Body of pancreas (tissue), 4 donors: ENCODE measurements around the gene KCNJ10. TPM values are rescaled to one million over a fixed set of nuclear protein-coding genes. Genes with fewer than 3 reads are reported as not detected.
A peak's percentile ranks its signal among the peaks of the same experiment; 100 is the strongest.

Source experiments
- ATAC-seq: fragments of 150-250 bp; one replicate; pipeline ENCODE4 v1.9.1; 2016
- DNase-seq, 4 donors: peaks; one replicate each; pipeline ENCODE4 v3.0.0-alpha.2; 2019
- H3K27ac ChIP-seq, 4 donors: fragments of 200-600 bp; sonication (generic); 1 replicate in 3 of 4; 2 replicates in 1 of 4; pipeline versions ENCODE4 v1.5.1 to v1.6.1; 2016 to 2019; ENCODE audit warnings: mild to moderate bottlenecking in 1 of 4, mixed read lengths in 1 of 4, moderate library complexity in 1 of 4
- H3K27me3 ChIP-seq, 2 donors: fragments of 200-600 bp; sonication (generic); one replicate each; pipeline ENCODE4 v1.6.0; 2016; ENCODE audit warnings: mild to moderate bottlenecking in 1 of 2
- H3K36me3 ChIP-seq, 2 donors: fragments of 200-600 bp; sonication (generic); replicated peaks in 1 of 2; 2 replicates each; pipeline ENCODE4 v1.5.1; 2016; ENCODE audit warnings: low read depth in 2 of 2; ENCODE audit not compliant: insufficient read depth in 1 of 2
- H3K4me1 ChIP-seq: fragments of 200-600 bp; sonication (generic); one replicate; pipeline ENCODE4 v1.6.0; 2016
- H3K4me3 ChIP-seq, 2 donors: fragments of 200-600 bp; sonication (generic); 1 replicate in 1 of 2; 2 replicates in 1 of 2; pipeline ENCODE4 v1.5.1; 2016 to 2019
- H3K9me3 ChIP-seq, 3 donors: fragments of 200-600 bp; sonication (generic); 1 replicate in 2 of 3; 2 replicates in 1 of 3; pipeline ENCODE4 v1.5.1; 2016
- CTCF ChIP-seq, 7 experiments: fragments of 450-650 bp in 4 of 7; fragments of 200-600 bp in 3 of 7; sonication (generic) in 3 of 7; IDR thresholded peaks; one replicate each; pipeline ENCODE4 v1.5.1; 2016 to 2019; ENCODE audit warnings: antibody characterized with exemption in 7 of 7
- POLR2A ChIP-seq, 3 donors: fragments of 450-650 bp; IDR thresholded peaks; one replicate each; pipeline ENCODE4 v1.6.1; 2016; ENCODE audit warnings: antibody characterized with exemption in 3 of 3, mild to moderate bottlenecking in 2 of 3
- WGBS, 2 donors: methylation state at CpG; one replicate each; pipeline ENCODE4 v1.1.5; 2017; 5-methylcytosine and 5-hydroxymethylcytosine counted together
- intact Hi-C: fragments of 100-400 bp; cut with DNase I; formaldehyde crosslinking; loops from one replicate; pipeline ENCODE4 v1.15.1; 2023
- total RNA-seq, 2 donors: library from RNA; depleted of rRNA; stranded (reverse); fragments of >200 nt; gene quantifications; one replicate each; pipeline ENCODE4 v1.1.0, GENCODE V29; 2016

The KCNJ10 gene
- total RNA-seq, 2 donors from 2014 or later, result not detected

DNA sequence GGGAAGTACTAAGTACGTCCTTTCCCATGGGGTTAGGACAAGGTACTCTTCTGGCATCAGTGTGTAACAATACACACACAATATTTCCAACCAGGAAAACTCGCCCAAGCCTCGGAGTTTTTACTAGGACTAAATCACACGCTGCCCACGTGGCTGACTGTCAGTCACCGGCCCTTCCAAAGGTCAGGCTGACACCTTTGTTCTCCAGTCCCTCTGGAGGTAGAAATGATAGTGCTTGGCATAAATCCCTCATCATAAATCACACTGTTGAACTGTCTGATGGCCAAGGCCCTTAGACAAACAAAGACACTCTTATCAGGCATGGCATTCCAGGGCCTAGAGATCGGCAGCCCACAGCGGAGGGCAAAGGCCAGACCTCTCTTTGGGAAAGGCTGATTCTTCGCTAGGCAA is 99.0 kb downstream of the KCNJ10 start:
- DNase-seq, result peak; percentile 41 to 56 (median 48)

DNA sequence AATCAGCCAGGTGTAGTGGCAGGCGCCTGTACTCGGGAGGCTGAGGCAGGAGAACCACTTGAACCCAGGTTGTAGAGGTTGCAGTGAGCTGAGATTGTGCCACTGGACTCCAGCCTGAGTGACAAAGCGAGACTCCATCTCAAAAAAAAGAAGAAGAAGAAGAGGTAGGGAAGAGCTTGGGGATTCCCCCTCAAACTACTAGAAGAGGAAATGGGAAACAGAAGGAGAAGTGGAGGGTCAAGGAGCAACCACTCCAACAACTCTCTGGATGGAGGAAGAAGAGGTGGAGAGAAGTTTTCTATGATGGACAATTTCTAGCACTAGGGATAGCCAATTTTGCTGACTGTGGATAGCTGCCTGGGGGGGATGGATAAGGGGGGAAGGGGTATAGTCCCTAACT is 101.1 kb downstream of the KCNJ10 start:
- intact Hi-C loops, result no loop called here
- H3K9me3 ChIP-seq, result no peaks in the 10 kb centered on the region
- H3K27me3 ChIP-seq, result no peaks in the 10 kb centered on the region
- peaks cover 19% of the 10 kb centered on the region for H3K4me1 ChIP-seq
- ATAC-seq (no peak), DNase-seq (no peak)
- 85 to 87% methylated on average over 3 of the region's 3 CpGs for WGBS, 2 donors
- H3K27ac ChIP-seq, result no peak overlapping the region
- TF ChIP-seq POLR2A (IDR thresholded peaks at IDR 0.05) (no peak), CTCF (IDR thresholded peaks at IDR 0.05) (no peak)
- no peak overlapping the region for H3K4me3 ChIP-seq
- no peaks in the 10 kb centered on the region for H3K36me3 ChIP-seq

More for the DNA sequence above, 99.0 kb downstream of the KCNJ10 start:
- Histone ChIP-seq H3K4me3 (no peak overlapping the region), H3K4me1 (peaks cover 19% of the 10 kb centered on the region), H3K36me3 (no peaks in the 10 kb centered on the region), H3K9me3 (no peaks in the 10 kb centered on the region), H3K27ac (peak overlapping the region in 3 of 4 donors; percentile 20 to 27 (median 22)), H3K27me3 (no peaks in the 10 kb centered on the region)
- 14 to 23% methylated on average over 7 to 9 of the region's 9 CpGs for WGBS, 2 donors
- no peak for TF ChIP-seq POLR2A (IDR thresholded peaks at IDR 0.05)
- peak in 3 of 7 experiments; percentile 18 to 29 (median 22) for TF ChIP-seq CTCF (IDR thresholded peaks at IDR 0.05)
- peak; percentile 87 for ATAC-seq
- intact Hi-C loops, result no loop called here

DNA sequence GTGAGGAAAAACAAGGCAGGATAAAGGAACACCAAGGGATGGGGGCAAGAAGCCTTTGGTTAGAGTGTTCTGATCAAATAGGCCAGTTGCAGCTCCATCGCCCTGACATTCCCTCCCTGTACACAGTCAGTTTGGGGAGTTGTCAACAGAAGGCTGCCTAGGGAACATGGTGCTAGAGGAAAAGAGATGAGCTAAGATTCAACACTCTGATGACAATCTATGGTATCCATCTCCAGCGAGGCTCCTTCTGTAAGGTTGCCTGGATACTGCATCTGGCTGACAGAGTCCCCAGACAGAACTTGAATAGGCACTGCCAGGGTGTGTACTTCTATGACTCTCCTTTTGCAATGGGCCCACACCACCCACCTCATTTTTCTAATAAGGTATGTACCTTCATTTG is 104.7 kb downstream of the KCNJ10 start:
- 74% methylated on average over 2 of the region's 2 CpGs for WGBS, 2 donors
- no peak for TF ChIP-seq CTCF (IDR thresholded peaks at IDR 0.05)
- no peak for TF ChIP-seq POLR2A (IDR thresholded peaks at IDR 0.05)
- Histone ChIP-seq H3K4me1 (peaks cover 3% of the 10 kb centered on the region), H3K9me3 (no peaks in the 10 kb centered on the region), H3K27ac (no peak overlapping the region), H3K36me3 (no peaks in the 10 kb centered on the region), H3K27me3 (no peaks in the 10 kb centered on the region), H3K4me3 (no peak overlapping the region)
- intact Hi-C loops, result no loop called here
- DNase-seq (no peak), ATAC-seq (no peak)

- Histone ChIP-seq H3K27me3 (no peaks in the 10 kb centered on the region), H3K27ac (no peak overlapping the region), H3K4me1 (peaks cover 3% of the 10 kb centered on the region), H3K4me3 (no peak overlapping the region), H3K9me3 (no peaks in the 10 kb centered on the region), H3K36me3 (no peaks in the 10 kb centered on the region)
- TF ChIP-seq CTCF (IDR thresholded peaks at IDR 0.05) (no peak), POLR2A (IDR thresholded peaks at IDR 0.05) (no peak)
- ATAC-seq (no peak), DNase-seq (no peak)
- intact Hi-C loops, result no loop called here
- WGBS, 2 donors, result 13 to 19% methylated on average over 3 of the region's 3 CpGs
Observed at GRCh38 chr1:159964144-159964543, 105.8 kb downstream of the KCNJ10 start.

- TF ChIP-seq POLR2A (IDR thresholded peaks at IDR 0.05), result no peak
- no peak for TF ChIP-seq CTCF (IDR thresholded peaks at IDR 0.05)
- WGBS, 2 donors, result 88 to 89% methylated on average over 11 of the region's 11 CpGs
- intact Hi-C loops, result no loop called here
- H3K36me3 ChIP-seq, result no peaks in the 10 kb centered on the region
- ATAC-seq, result no peak
- H3K27me3 ChIP-seq, result no peaks in the 10 kb centered on the region
- H3K27ac ChIP-seq, result no peak overlapping the region
- peaks cover 18% of the 10 kb centered on the region for H3K4me1 ChIP-seq
- H3K9me3 ChIP-seq, result no peaks in the 10 kb centered on the region
- DNase-seq, result no peak
- H3K4me3 ChIP-seq, result no peak overlapping the region
Observed at GRCh38 chr1:159962176-159962575, 107.8 kb downstream of the KCNJ10 start.
